K562 (cell line): ENCODE data around the gene RBM26. TPM values are rescaled to one million over a fixed set of nuclear protein-coding genes. Genes with fewer than 3 reads are reported as not detected.

ENCODE experiments used
- ATF7 ChIP-seq: fragments of 450-650 bp; IDR thresholded peaks from 2 replicates; pipeline ENCODE4 v1.7.1; 2014; ENCODE audit warnings: mild to moderate bottlenecking, moderate library complexity
- DPF2 ChIP-seq: fragments of 450-650 bp; IDR thresholded peaks from 2 replicates; pipeline ENCODE4 v1.6.1; 2016
- EP300 ChIP-seq: IDR thresholded peaks from 2 replicates; pipeline ENCODE4 v1.6.1; 2012; ENCODE audit warnings: low read length, improper control_type of control experiment
- FOXJ3 ChIP-seq: sonication (generic); formaldehyde crosslinking; IDR thresholded peaks from 2 replicates; pipeline ENCODE4 v1.4.0; 2020; ENCODE audit warnings: mild to moderate bottlenecking, missing genetic modification reagents
- IFI16 ChIP-seq: fragments of 250-450 bp; sonication (Bioruptor Pico); IDR thresholded peaks from 2 replicates; pipeline ENCODE4 v2.1.2; 2022; ENCODE audit warnings: mild to moderate bottlenecking, inconsistent platforms
- L3MBTL2 ChIP-seq: fragments of 450-650 bp; IDR thresholded peaks from 2 replicates; pipeline ENCODE4 v1.6.1; 2016; ENCODE audit warnings: mild to moderate bottlenecking, moderate library complexity
- LEF1 ChIP-seq: fragments of 450-650 bp; IDR thresholded peaks from 2 replicates; pipeline ENCODE4 v1.6.1; 2016; ENCODE audit warnings: mild to moderate bottlenecking
- MEIS2 ChIP-seq: fragments of 450-650 bp; IDR thresholded peaks from 2 replicates; pipeline ENCODE4 v1.6.1; 2014; ENCODE audit warnings: mild to moderate bottlenecking; ENCODE audit not compliant: partially characterized antibody
- MXI1 ChIP-seq: IDR thresholded peaks from 2 replicates; pipeline ENCODE4 v1.6.1; 2011; ENCODE audit warnings: low read depth, mild to moderate bottlenecking, improper control_type of control experiment, low read length
- SMARCC2 ChIP-seq: fragments of 450-650 bp; IDR thresholded peaks from 2 replicates; pipeline ENCODE4 v1.6.1; 2017; ENCODE audit warnings: antibody characterized with exemption, moderate library complexity, mild to moderate bottlenecking, low read depth
- SMARCE1 ChIP-seq: fragments of 450-650 bp; IDR thresholded peaks from 2 replicates; pipeline ENCODE4 v1.7.1; 2016; ENCODE audit warnings: mild to moderate bottlenecking
- SPI1 ChIP-seq: IDR thresholded peaks from 2 replicates; pipeline ENCODE4 v1.6.1; 2011; ENCODE audit warnings: low read depth, low read length, control low read depth, borderline replicate concordance
- SRSF3 ChIP-seq: fragments of 200-400 bp; formaldehyde crosslinking; IDR thresholded peaks from 2 replicates; pipeline ENCODE4 v1.6.1; 2016; ENCODE audit warnings: mild to moderate bottlenecking, low read length, moderate library complexity; ENCODE audit not compliant: insufficient read depth
- TCF3 ChIP-seq: sonication (generic); formaldehyde crosslinking; IDR thresholded peaks from 2 replicates; pipeline ENCODE4 v1.4.0; 2020; ENCODE audit warnings: mild to moderate bottlenecking, missing genetic modification reagents
- ZBTB11 ChIP-seq, 3 experiments: fragments of 200-800 bp in 1 of 3; fragments of 250-450 bp in 1 of 3; fragments of 450-650 bp in 1 of 3; sonication (Bioruptor Pico) in 1 of 3; sonication (Bioruptor generic) in 1 of 3; formaldehyde crosslinking in 1 of 3; IDR thresholded peaks; 2 replicates each; pipeline versions ENCODE4 v1.6.1 to v1.8.0; 2016 to 2022; ENCODE audit warnings: mild to moderate bottlenecking in 2 of 3, missing genetic modification characterization in 2 of 3, missing compliant biosample characterization in 1 of 3, moderate library complexity in 1 of 3
- ZBTB40 ChIP-seq, 2 experiments: fragments of 450-650 bp in 1 of 2; sonication (generic) in 1 of 2; formaldehyde crosslinking in 1 of 2; IDR thresholded peaks; 2 replicates each; pipeline versions ENCODE4 v1.7.1 to v1.9.0; 2016 to 2022; ENCODE audit warnings: inconsistent platforms in 1 of 2, mild to moderate bottlenecking in 1 of 2, missing genetic modification reagents in 1 of 2
- ZNF79 ChIP-seq: fragments of 250-450 bp; sonication (Bioruptor Pico); IDR thresholded peaks from 2 replicates; pipeline ENCODE4 v1.4.0; 2020; ENCODE audit warnings: low read depth, mild to moderate bottlenecking, moderate library complexity
- polyA plus RNA-seq, 8 experiments: library from polyadenylated mRNA; depleted of rRNA in 4 of 8; stranded (reverse) in 5 of 8; unstranded in 3 of 8; fragments of >200 nt; fragmentation: Nextera tagmentation in 2 of 8; fragmentation: Illumina TruSeq in 1 of 8; extraction: Ambion mirVana in 2 of 8; extraction: Trizol in 1 of 8; gene quantifications; 2 replicates each; pipeline versions ENCODE4 v1.2.1 to v1.2.3, GENCODE V29; 2011 to 2014; ENCODE audit warnings: inconsistent platforms in 1 of 8, missing spikeins in 1 of 8
- total RNA-seq, 7 experiments: library from RNA; depleted of rRNA in 6 of 7; stranded (reverse); fragments of >200 nt in 6 of 7; fragmentation: Illumina TruSeq in 2 of 7; extraction: Trizol in 2 of 7; gene quantifications; 2 replicates each; pipeline versions ENCODE4 v1.2.1 to v1.2.3, GENCODE V29; 2011 to 2021; ENCODE audit warnings: low replicate concordance in 1 of 7

The RBM26 gene
- total and polyA plus RNA-seq, 9 of the 15 experiments (the other 6 are each of a cell fraction or from before 2014, with no cell fraction given): 10.0 to 42.4 (median 26.4) TPM

GRCh38 chr13:79451500-79451962 is 45.5 kb upstream of the RBM26 start (continued):
- TF ChIP-seq SMARCC2 (peak; percentile 59; the same call in 1 of the 2 replicates), SRSF3 (no peak), SPI1 (peak; percentile 67; the same call in 1 of the 2 replicates), SMARCE1 (peak; percentile 87), ZBTB11 (CRISPR knock-in tag; IDR thresholded peaks at IDR 0.05) (no peak), MEIS2 (peak; percentile 57), ATF7 (peak; percentile 50; the same call in 1 of the 2 replicates), MXI1 (0 out of 2 replicates have a peak, but pooled peaks have one; percentile 28), LEF1 (peak; percentile 79), DPF2 (peak; percentile 83), TCF3 (CRISPR knock-in tag) (peak; percentile 35; the same call in 1 of the 2 replicates), ZNF79 (no peak), IFI16 (CRISPR knock-in tag) (no peak), ZBTB40 (IDR thresholded peaks at IDR 0.05) (no peak), ZBTB40 (CRISPR knock-in tag; IDR thresholded peaks at IDR 0.05) (no peak), FOXJ3 (CRISPR knock-in tag) (peak; percentile 48; the same call in 1 of the 2 replicates), EP300 (peak; percentile 56; the same call in 1 of the 2 replicates), L3MBTL2 (no peak)
